Parathyroid adenoma (tissue), 2 donors: ENCODE results near the gene VANGL2.
"Not testable (repeated sequence)": the region's sequence is repeated elsewhere in the genome, so short reads cannot be mapped to it uniquely, and the experiment has no call there.

Experiments
- H2AFZ ChIP-seq: fragments of 300-600 bp; sonication (generic); one replicate; pipeline ENCODE4 v1.7.0; 2017; ENCODE audit warnings: antibody characterized with exemption, mild to moderate bottlenecking
- H3K27ac ChIP-seq: fragments of 300-600 bp; sonication (generic); one replicate; pipeline ENCODE4 v1.7.0; 2017
- H3K27me3 ChIP-seq: fragments of 300-600 bp; sonication (generic); one replicate; pipeline ENCODE4 v1.7.0; 2017; ENCODE audit warnings: low read length; ENCODE audit not compliant: control insufficient read depth, insufficient read depth
- H3K36me3 ChIP-seq: fragments of 300-600 bp; sonication (generic); one replicate; pipeline ENCODE4 v1.7.0; 2017; ENCODE audit warnings: low read length; ENCODE audit not compliant: control insufficient read depth, insufficient read depth
- H3K4me1 ChIP-seq: fragments of 300-600 bp; sonication (generic); one replicate; pipeline ENCODE4 v1.7.0; 2017; ENCODE audit warnings: control low read depth
- H3K4me2 ChIP-seq: fragments of 300-600 bp; sonication (generic); one replicate; pipeline ENCODE4 v1.7.0; 2017; ENCODE audit warnings: low read length
- H3K4me3 ChIP-seq: fragments of 300-600 bp; sonication (generic); one replicate; pipeline ENCODE4 v1.7.0; 2017; ENCODE audit warnings: low read depth, low read length
- H3K79me2 ChIP-seq: fragments of 300-600 bp; sonication (generic); one replicate; pipeline ENCODE4 v1.7.0; 2017; ENCODE audit warnings: control low read depth
- H3K9ac ChIP-seq: fragments of 300-600 bp; sonication (generic); one replicate; pipeline ENCODE4 v1.7.0; 2017; ENCODE audit warnings: mild to moderate bottlenecking
- H3K9me3 ChIP-seq: fragments of 300-600 bp; sonication (generic); one replicate; pipeline ENCODE4 v1.7.0; 2017; ENCODE audit warnings: low read length; ENCODE audit not compliant: control insufficient read depth
- CTCF ChIP-seq: fragments of 300-600 bp; sonication (generic); IDR thresholded peaks from one replicate; pipeline ENCODE4 v1.7.0; 2017; ENCODE audit warnings: antibody characterized with exemption, mild to moderate bottlenecking
- donor health status: primary hyperparathyroidism.

VANGL2 gene

GRCh38 chr1:160376525-160377131, 23.7 kb upstream of the VANGL2 start:
- no peak overlapping the region for H3K27ac ChIP-seq
- peak overlapping the region; percentile 69 for H2AFZ ChIP-seq
- H3K9me3 ChIP-seq: no peaks in the 10 kb centered on the region
- no peak overlapping the region for H3K9ac ChIP-seq
- no peaks in the 10 kb centered on the region for H3K27me3 ChIP-seq
- H3K36me3 ChIP-seq: no peaks in the 10 kb centered on the region
- H3K4me1 ChIP-seq: no peaks in the 10 kb centered on the region
- TF ChIP-seq CTCF: peak; percentile 73
- H3K4me2 ChIP-seq: no peak overlapping the region
- no peaks in the 10 kb centered on the region for H3K79me2 ChIP-seq
- H3K4me3 ChIP-seq: no peak overlapping the region

- no peaks in the 10 kb centered on the region for H3K4me1 ChIP-seq
- no peaks in the 10 kb centered on the region for H3K36me3 ChIP-seq
- H2AFZ ChIP-seq: no peak overlapping the region
- H3K27ac ChIP-seq: no peak overlapping the region
- TF ChIP-seq CTCF: no peak
- no peak overlapping the region for H3K9ac ChIP-seq
- no peaks in the 10 kb centered on the region for H3K79me2 ChIP-seq
- no peaks in the 10 kb centered on the region for H3K9me3 ChIP-seq
- no peak overlapping the region for H3K4me2 ChIP-seq
- no peaks in the 10 kb centered on the region for H3K27me3 ChIP-seq
- no peak overlapping the region for H3K4me3 ChIP-seq
Measured at GRCh38 chr1:160377585-160378206, 22.7 kb upstream of the VANGL2 start.

GRCh38 chr1:160384812-160385211, 15.6 kb upstream of the VANGL2 start:
- H3K9ac ChIP-seq, H3K4me3 ChIP-seq, H3K79me2 ChIP-seq, H3K27me3 ChIP-seq, H3K36me3 ChIP-seq, H2AFZ ChIP-seq, H3K9me3 ChIP-seq, H3K4me2 ChIP-seq, H3K4me1 ChIP-seq, H3K27ac ChIP-seq: not testable (repeated sequence)

- H2AFZ ChIP-seq, H3K4me2 ChIP-seq, H3K36me3 ChIP-seq, H3K9ac ChIP-seq, H3K27me3 ChIP-seq, H3K79me2 ChIP-seq, H3K9me3 ChIP-seq, H3K4me1 ChIP-seq, H3K4me3 ChIP-seq, H3K27ac ChIP-seq: not testable (repeated sequence)
Measured at GRCh38 chr1:160388406-160388805, 12.0 kb upstream of the VANGL2 start.

GRCh38 chr1:160394673-160395072, 5.7 kb upstream of the VANGL2 start:
- Histone ChIP-seq H3K4me1 (peaks cover 3% of the 10 kb centered on the region), H3K27ac (no peak overlapping the region), H2AFZ (no peak overlapping the region), H3K27me3 (no peaks in the 10 kb centered on the region), H3K36me3 (no peaks in the 10 kb centered on the region), H3K9me3 (no peaks in the 10 kb centered on the region), H3K4me3 (no peak overlapping the region), H3K9ac (no peak overlapping the region), H3K79me2 (no peaks in the 10 kb centered on the region), H3K4me2 (no peak overlapping the region)
- TF ChIP-seq CTCF: no peak

- no peak for TF ChIP-seq CTCF
- no peaks in the 10 kb centered on the region for H3K9me3 ChIP-seq
- H3K4me1 ChIP-seq: peaks cover 3% of the 10 kb centered on the region
- no peak overlapping the region for H3K4me3 ChIP-seq
- H3K9ac ChIP-seq: no peak overlapping the region
- no peak overlapping the region for H3K4me2 ChIP-seq
- no peaks in the 10 kb centered on the region for H3K79me2 ChIP-seq
- no peaks in the 10 kb centered on the region for H3K27me3 ChIP-seq
- no peaks in the 10 kb centered on the region for H3K36me3 ChIP-seq
- no peak overlapping the region for H3K27ac ChIP-seq
- no peak overlapping the region for H2AFZ ChIP-seq
Measured at GRCh38 chr1:160397651-160398050, 2.7 kb upstream of the VANGL2 start.
